Upper lobe of right lung (tissue), 1 donor: ENCODE data around the gene COLEC12. TPM values are rescaled to one million over a fixed set of nuclear protein-coding genes. Genes with fewer than 3 reads are reported as not detected.

ENCODE experiments used
- ATAC-seq: fragments of 200-7000 bp; cut with Tn5 transposase; one replicate; pipeline ENCODE4 v1.9.1; 2020; ENCODE audit warnings: mild to moderate bottlenecking, moderate library complexity
- DNase-seq: peaks from one replicate; pipeline ENCODE4 v3.0.0-alpha.2; 2020
- H3K27ac ChIP-seq: fragments of 200-600 bp; one replicate; pipeline ENCODE4 v1.8.0; 2022
- H3K27me3 ChIP-seq: fragments of 200-600 bp; one replicate; pipeline ENCODE4 v1.8.0; 2022; ENCODE audit warnings: mild to moderate bottlenecking
- H3K36me3 ChIP-seq: fragments of 200-600 bp; one replicate; pipeline ENCODE4 v1.8.0; 2022
- H3K4me1 ChIP-seq: fragments of 200-600 bp; one replicate; pipeline ENCODE4 v1.8.0; 2022
- H3K4me3 ChIP-seq: fragments of 200-600 bp; one replicate; pipeline ENCODE4 v1.8.0; 2022; ENCODE audit warnings: mild to moderate bottlenecking
- H3K9me3 ChIP-seq: fragments of 200-600 bp; one replicate; pipeline ENCODE4 v1.8.0; 2022
- intact Hi-C: fragments of 100-400 bp; cut with DNase I; formaldehyde crosslinking; loops from one replicate; pipeline ENCODE4 v1.11.0; 2022
- total RNA-seq: library from RNA; stranded (reverse); fragmentation: NEBNext Ultra II Directional; extraction: Animal tissue kit (Norgen Biotek cat#: 25700); gene quantifications from one replicate; pipeline ENCODE4 v1.2.1, GENCODE V29; 2021
- TF ChIP-seq, protein P1 (sequence below): fragments of 200-600 bp; IDR thresholded peaks from one replicate; pipeline ENCODE4 v1.8.0; 2022; ENCODE audit warnings: antibody characterized with exemption
- donor health status: DM: no; HTN: yes; CAD: no; lungs with severe emphysema.

COLEC12 gene
- total RNA-seq, 1 donor from 2014 or later = 55.2 TPM

DNA sequence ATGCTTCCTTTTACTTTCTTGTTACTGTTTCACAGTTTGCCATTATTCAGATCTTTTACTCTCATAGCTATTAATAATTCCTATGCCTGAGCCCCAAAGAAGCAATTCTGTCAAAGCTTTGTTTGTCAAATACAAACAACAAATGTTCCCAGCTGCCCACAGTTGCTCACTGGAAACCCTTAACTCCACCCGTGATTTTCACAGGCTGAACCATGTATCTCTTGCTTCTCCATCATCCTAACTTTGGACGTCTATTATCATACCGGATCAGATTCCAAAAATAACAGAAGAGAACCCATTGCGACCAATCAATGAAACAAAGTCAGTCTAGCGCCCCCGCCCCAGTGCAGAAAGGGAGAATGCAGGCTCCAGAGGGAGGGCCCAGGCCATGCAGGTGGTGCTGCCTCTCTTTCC, 24.2 kb downstream of the COLEC12 start:
- Histone ChIP-seq H3K4me3 (no peak overlapping the region), H3K36me3 (no peaks in the 10 kb centered on the region), H3K27ac (peak overlapping the region; percentile 47), H3K9me3 (no peaks in the 10 kb centered on the region), H3K27me3 (no peaks in the 10 kb centered on the region), H3K4me1 (peaks cover 23% of the 10 kb centered on the region)
- DNase-seq (no peak), ATAC-seq (no peak)
- intact Hi-C loops = no loop called here
- TF ChIP-seq, protein P1, sequence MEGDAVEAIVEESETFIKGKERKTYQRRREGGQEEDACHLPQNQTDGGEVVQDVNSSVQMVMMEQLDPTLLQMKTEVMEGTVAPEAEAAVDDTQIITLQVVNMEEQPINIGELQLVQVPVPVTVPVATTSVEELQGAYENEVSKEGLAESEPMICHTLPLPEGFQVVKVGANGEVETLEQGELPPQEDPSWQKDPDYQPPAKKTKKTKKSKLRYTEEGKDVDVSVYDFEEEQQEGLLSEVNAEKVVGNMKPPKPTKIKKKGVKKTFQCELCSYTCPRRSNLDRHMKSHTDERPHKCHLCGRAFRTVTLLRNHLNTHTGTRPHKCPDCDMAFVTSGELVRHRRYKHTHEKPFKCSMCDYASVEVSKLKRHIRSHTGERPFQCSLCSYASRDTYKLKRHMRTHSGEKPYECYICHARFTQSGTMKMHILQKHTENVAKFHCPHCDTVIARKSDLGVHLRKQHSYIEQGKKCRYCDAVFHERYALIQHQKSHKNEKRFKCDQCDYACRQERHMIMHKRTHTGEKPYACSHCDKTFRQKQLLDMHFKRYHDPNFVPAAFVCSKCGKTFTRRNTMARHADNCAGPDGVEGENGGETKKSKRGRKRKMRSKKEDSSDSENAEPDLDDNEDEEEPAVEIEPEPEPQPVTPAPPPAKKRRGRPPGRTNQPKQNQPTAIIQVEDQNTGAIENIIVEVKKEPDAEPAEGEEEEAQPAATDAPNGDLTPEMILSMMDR = no peak

DNA sequence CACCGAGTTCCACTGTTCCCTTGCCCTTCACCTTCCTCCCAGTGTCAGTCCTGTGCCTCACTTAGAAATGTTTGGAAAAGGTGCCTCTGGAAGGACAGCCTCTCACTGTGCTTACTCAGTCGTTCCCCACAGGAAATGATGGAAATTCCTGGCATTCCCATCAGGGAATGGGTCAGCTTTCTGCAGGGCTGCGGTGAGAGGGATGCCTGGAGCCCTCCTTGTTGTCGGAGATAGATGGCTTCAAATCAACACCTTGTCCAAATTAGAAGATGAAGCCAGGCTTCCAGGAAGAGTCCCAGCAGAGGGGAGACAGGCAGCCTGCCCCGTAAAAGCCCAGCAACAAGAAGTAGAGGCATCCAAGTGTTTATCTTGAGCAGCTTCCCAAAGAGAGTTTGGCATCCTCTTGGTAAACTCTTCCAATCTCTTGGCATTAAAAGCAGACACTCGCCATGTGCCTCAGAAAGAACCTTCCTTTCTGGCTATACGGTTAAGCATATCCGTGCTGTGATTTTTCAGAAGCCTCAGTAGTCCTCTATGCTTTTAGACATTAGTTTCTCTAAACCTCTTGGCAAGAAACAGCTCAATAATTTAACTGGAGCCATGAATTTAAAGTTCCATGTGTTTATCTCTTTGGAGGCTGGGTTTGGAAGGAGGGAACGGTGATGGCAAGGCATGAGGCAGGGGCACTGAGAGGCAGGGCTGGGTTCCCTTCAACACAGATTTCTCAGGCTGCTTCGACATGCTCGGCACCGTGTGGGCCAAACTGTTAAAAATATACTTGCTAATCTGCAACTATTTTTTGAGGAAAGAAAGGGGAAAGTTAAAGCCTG, 25.1 kb downstream of the COLEC12 start:
- TF ChIP-seq, protein P1 = no peak
- Histone ChIP-seq H3K36me3 (no peaks in the 10 kb centered on the region), H3K27me3 (no peaks in the 10 kb centered on the region), H3K4me3 (no peak overlapping the region), H3K27ac (peak overlapping the region; percentile 47), H3K9me3 (no peaks in the 10 kb centered on the region), H3K4me1 (peaks cover 32% of the 10 kb centered on the region)
- intact Hi-C loops = no loop called here
- ATAC-seq = no peak
- no peak for DNase-seq

DNA sequence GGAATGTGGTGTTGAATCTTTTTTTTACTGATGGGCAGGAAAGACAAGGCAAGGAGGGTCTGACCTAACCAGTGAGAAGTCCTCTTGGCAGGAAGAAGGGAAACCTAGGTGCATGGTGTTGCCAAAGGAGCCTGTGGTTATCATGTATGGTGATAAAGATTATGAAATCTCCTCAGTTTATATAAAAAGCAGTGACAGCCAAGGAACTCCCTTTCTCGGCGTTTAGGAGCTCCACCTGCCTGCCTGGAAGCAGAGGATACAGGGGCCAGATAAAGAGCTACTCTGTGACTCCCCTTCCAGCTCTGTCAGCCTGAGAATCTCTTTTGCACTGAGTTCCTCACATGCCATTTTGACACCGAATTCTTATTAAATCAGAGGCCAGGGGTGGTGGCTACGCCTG, 26.1 kb downstream of the COLEC12 start:
- Histone ChIP-seq H3K27me3 (no peaks in the 10 kb centered on the region), H3K9me3 (no peaks in the 10 kb centered on the region), H3K4me1 (peaks cover 34% of the 10 kb centered on the region), H3K27ac (no peak overlapping the region), H3K4me3 (no peak overlapping the region), H3K36me3 (no peaks in the 10 kb centered on the region)
- DNase-seq (no peak), ATAC-seq (no peak)
- TF ChIP-seq, protein P1 = no peak
- intact Hi-C loops = no loop called here

DNA sequence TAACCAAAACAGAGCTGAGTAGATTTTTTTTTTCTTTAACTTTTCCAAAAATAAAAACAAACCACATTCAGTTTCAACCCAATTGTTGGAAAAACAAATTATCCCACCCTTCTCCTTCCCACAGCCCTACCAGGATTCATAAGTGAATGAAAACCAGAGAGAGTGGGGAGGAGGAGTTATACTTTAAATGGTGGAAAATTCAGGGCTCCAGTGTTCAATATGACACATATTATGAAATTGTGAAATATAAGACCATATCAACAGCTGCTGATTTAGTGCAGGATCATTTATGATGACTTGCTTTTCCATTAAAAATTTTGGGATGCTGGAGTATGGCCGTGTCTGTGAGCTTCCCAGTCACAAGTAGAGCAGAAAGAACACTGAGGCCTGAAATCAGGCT, 26.7 kb downstream of the COLEC12 start:
- intact Hi-C loops = no loop called here
- H3K9me3 ChIP-seq = no peaks in the 10 kb centered on the region
- no peak for DNase-seq
- TF ChIP-seq, protein P1 = no peak
- H3K4me3 ChIP-seq = no peak overlapping the region
- no peak for ATAC-seq
- H3K27ac ChIP-seq = no peak overlapping the region
- H3K36me3 ChIP-seq = no peaks in the 10 kb centered on the region
- no peaks in the 10 kb centered on the region for H3K27me3 ChIP-seq
- peaks cover 34% of the 10 kb centered on the region for H3K4me1 ChIP-seq

DNA sequence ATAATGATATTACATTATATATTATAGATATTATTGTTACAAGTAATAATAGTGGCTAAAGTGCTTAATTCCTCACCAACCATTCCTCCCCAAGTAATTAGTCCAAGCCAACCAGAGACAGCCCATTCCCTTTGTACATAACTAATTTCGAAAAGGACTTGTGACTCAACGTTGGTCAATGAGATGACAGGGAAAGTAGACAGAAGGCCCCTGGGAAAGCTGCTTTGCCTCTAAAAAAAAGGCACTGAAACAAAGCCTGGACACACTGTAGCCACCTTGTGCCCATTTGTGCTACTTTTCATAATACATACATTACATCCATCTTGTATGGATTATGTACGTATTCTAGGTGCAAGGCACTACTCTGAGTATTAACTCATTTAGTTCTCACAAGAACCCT, 28.8 kb downstream of the COLEC12 start:
- TF ChIP-seq, protein P1 = no peak
- intact Hi-C loops = no loop called here
- Histone ChIP-seq H3K27me3 (no peaks in the 10 kb centered on the region), H3K36me3 (no peaks in the 10 kb centered on the region), H3K27ac (no peak overlapping the region), H3K4me3 (no peak overlapping the region), H3K4me1 (peaks cover 30% of the 10 kb centered on the region), H3K9me3 (no peaks in the 10 kb centered on the region)
- peak; percentile 49 for ATAC-seq
- no peak for DNase-seq
